HTERT RPE-1 (cell line): ENCODE results near the gene COL23A1.

Source experiments
- in situ Hi-C: fragments of 300-500 bp; cut with MboI; formaldehyde crosslinking; loops from 4 replicates; pipeline ENCODE4 v1.14.3; 2020; ENCODE audit warnings: low sequenced_read_pairs

The COL23A1 gene

GRCh38 chr5:178404987-178405386 lies 185.2 kb downstream of the COL23A1 start:
- in situ Hi-C loops = no loop called here

GRCh38 chr5:178403956-178404600 lies 186.1 kb downstream of the COL23A1 start:
- in situ Hi-C loops = no loop called here

DNA sequence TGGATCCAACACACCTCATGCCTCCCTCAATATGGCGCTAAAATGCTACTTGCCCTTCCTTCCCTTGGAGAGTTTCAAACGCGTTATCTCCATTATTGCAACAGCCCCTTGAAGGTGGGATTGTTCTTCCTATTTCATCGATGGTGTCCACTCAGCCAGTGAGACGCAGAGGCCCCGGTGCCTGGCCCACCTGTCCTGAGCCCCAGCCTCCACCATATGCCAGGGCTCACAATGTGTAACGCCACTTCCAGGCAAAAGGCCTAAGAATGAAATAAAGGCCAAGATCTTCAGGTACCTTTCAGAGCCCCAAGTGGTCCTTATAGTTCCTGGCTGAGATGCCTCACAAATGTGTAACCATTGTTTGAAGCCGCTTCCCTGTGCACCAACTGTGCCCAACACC lies 186.8 kb downstream of the COL23A1 start:
- in situ Hi-C loops = no loop called here

- in situ Hi-C loops = no loop called here
Measured at GRCh38 chr5:178399701-178400095, 190.5 kb downstream of the COL23A1 start.

DNA sequence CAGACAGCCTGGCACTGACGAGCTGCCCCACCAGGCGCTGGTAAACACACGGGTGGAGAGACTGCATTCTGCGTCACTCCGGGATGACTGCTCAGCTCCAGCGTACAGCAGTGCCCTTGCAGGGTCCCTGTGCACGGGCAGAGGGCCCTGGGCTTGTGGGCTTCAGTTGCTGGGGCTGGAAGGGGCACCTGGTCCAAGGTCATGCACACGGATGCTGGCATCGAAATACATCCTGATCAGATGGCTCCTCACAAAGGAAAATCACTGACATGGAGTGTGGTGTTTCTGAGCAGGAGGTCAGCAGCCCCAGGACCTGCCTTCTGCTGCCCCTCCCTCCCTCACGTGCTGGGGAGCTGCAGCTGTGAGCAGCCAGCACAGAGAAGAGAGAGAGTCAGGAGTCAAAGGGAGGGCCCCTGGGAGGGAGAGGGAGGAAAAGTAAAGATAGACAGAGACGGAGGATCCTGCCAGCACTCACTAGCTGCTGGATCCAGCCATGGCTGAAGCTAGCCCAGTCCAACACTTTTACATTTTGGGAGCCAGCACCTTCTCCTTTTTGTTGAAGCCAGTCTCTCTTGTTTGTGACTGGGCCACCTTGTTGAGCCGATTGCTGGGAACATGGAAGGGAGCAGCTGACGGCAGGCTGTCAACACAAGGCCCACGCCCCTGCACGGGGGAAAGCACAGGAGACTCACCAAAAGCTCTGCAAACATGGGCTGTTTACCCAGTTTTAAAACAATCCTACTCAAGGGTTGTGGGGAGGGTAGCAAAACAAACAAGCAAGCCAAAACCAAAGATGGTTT lies 191.1 kb downstream of the COL23A1 start:
- in situ Hi-C loops = no loop called here

- in situ Hi-C loops = no loop called here
Measured at GRCh38 chr5:178396796-178397720, 193.1 kb downstream of the COL23A1 start.

GRCh38 chr5:178394074-178394473 lies 196.1 kb downstream of the COL23A1 start:
- in situ Hi-C loops = no loop called here

DNA sequence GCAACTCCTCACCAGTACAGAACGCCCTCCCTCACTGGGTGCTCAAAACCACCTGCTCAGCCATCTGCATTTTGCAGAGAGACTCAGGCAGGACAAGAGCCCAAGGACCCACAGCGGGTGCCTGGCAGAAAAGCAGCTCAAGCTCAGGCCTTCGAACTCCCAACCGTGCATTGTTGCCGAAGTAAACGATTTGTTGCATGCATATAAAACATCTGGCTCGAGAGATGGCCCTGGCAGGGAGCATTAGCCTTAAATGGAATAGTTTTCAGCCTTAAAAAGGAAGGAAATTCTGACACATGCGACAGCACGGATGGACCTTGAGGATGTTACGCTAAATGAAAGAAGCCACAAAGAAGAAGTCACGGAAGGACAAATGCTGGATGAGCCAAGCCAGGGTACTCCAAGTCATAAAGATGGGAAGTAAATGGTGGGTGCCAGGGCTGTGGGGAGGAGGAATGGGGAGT lies 197.2 kb downstream of the COL23A1 start:
- in situ Hi-C loops = no loop called here

GRCh38 chr5:178392386-178392785 lies 197.8 kb downstream of the COL23A1 start:
- in situ Hi-C loops = no loop called here

DNA sequence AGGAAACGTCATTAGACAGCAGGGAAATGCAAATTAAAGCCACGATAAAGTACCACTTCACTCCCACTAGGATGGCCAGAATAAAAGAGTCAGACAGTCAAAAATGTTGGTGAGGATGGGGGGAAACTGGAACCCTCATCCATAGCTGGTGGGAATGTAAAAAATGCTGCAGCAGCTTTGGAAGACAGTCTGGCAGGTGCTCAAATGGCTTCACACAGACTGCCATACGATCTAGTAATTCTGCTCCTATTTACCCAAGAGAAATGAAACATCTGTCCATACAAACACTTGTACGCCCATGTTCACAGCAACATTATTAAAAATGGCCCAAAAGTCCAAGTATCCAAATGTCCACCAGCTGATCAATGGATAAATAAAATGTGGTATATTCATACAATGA lies 198.7 kb downstream of the COL23A1 start:
- in situ Hi-C loops = no loop called here

DNA sequence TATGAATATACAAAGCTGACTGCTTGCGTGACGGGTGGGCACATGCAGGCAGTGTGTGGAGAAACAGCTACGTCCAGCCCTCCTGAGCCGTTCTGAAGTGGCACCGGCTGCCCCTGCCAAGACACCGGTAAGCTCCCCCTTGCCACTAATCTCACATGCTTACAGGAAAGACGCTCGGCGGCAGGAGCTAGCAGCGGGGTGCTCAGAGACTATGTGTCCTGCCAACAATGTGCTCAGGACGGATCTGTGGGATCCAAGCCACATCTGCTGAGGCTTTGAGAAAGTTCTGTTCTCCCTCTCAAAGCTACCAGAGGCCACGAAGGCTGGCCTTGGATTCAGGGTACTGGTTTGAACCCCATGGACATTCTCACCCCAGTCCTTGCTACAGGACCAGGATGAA lies 200.4 kb downstream of the COL23A1 start:
- in situ Hi-C loops = no loop called here

- in situ Hi-C loops = no loop called here
Measured at GRCh38 chr5:178389026-178389729, 201.0 kb downstream of the COL23A1 start.

- in situ Hi-C loops = no loop called here
Measured at GRCh38 chr5:178388386-178389025, 201.7 kb downstream of the COL23A1 start.

GRCh38 chr5:178387856-178388190 lies 202.4 kb downstream of the COL23A1 start:
- in situ Hi-C loops = no loop called here

- in situ Hi-C loops = no loop called here
Measured at GRCh38 chr5:178387061-178387855, 202.9 kb downstream of the COL23A1 start.

DNA sequence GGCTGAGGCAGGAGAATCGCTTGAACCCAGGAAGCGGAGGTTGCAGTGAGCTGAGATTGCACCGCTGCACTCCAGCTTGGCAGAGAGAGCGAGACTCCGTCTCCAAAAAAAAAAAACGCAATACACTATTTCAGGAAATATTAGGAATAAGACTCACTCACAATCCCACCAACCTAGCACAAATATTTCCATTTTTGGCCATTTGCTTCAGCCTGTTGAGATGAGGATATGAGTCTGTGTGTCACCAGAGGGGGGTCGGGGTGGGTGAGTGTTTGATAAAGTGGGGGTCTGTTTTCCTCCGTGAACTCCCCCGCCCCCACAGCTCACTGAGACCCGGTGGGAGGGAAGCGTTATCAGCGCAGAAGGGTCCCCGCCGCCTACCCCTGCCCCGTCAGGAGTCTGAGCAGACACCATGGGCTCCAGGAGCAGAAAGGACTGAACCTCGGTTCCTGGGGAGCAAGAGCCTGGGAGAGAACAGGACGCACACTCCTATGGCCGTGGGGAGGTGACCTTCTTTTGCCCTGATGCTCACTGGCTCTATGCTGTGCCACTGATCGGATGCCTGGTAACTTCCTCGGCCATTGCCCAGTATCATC lies 203.8 kb downstream of the COL23A1 start:
- in situ Hi-C loops = no loop called here

- in situ Hi-C loops = no loop called here
Measured at GRCh38 chr5:178385496-178385890, 204.7 kb downstream of the COL23A1 start.

- in situ Hi-C loops = no loop called here
Measured at GRCh38 chr5:178384816-178385495, 205.2 kb downstream of the COL23A1 start.
